Measurements from ENCODE around the gene CLASP1.
"Not testable (repeated sequence)": the region's sequence is repeated elsewhere in the genome, so short reads cannot be mapped to it uniquely, and the experiment has no call there.

DNA sequence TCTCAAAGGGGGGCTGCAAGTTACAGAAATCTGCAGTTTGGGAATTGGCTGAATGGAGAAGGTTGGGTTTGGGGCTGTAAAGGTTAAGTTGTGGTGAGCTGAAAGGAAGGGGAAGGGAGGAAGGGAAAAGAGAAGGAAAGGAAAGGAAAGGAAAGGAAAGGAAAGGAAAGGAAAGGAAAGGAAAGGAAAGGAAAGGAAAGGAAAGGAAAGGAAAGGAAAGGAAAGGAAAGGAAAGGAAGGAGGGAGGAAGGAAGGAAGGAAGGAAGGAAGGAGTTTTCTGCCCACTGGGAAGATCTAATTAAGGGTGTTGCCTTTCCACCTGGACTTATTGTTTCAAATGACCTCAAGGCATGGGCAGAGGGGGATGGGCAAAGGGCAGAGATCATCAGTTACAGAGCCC, 348.1 kb downstream of the CLASP1 start:
- TF ChIP-seq CTCF (IDR thresholded peaks at IDR 0.05; ENCODE audit: control extremely low read depth in 1 of 3, insufficient read depth in 1 of 3, low read depth in 1 of 3, low read length in 3 of 3); TAF1 (IDR thresholded peaks at IDR 0.05; ENCODE audit: low read depth, low read length): not testable (repeated sequence)

Measured in H1 (cell line).